Cardiac muscle cell (in vitro differentiated cells and primary cell): ENCODE data around the gene BPIFB2. TPM values are rescaled to one million over a fixed set of nuclear protein-coding genes. Genes with fewer than 3 reads are reported as not detected.

Experiments used
- DNase-seq, 2 donors: peaks; one replicate each; pipeline versions ENCODE4 v3.0.0 to v3.0.0-alpha.2; 2010 to 2017; ENCODE audit warnings: low read depth in 1 of 2, low spot score in 1 of 2
- H3K27ac ChIP-seq: fragments of 200-600 bp; sonication (generic); 2 replicates; pipeline ENCODE4 v1.5.1; 2016
- H3K27me3 ChIP-seq: fragments of 200-600 bp; sonication (generic); 2 replicates; pipeline ENCODE4 v1.6.0; 2016; ENCODE audit warnings: control low read depth
- H3K36me3 ChIP-seq: fragments of 200-600 bp; sonication (generic); 2 replicates; pipeline ENCODE4 v1.5.1; 2016; ENCODE audit warnings: control low read depth
- H3K4me1 ChIP-seq: fragments of 200-600 bp; sonication (generic); 2 replicates; pipeline ENCODE4 v1.8.1; 2017; ENCODE audit warnings: low read depth, mild to moderate bottlenecking, mixed run types
- H3K4me3 ChIP-seq: fragments of 200-600 bp; sonication (generic); 2 replicates; pipeline ENCODE4 v1.5.1; 2016; ENCODE audit warnings: mild to moderate bottlenecking
- H3K9me3 ChIP-seq: fragments of 200-600 bp; sonication (generic); 2 replicates; pipeline ENCODE4 v1.5.1; 2017; ENCODE audit warnings: low read depth, mild to moderate bottlenecking, control low read depth
- CTCF ChIP-seq: IDR thresholded peaks from 2 replicates; pipeline ENCODE4 v1.5.1; 2012; ENCODE audit warnings: low read depth, mild to moderate bottlenecking, low read length
- polyA plus RNA-seq: library from polyadenylated mRNA; unstranded; fragments of >200 nt; fragmentation: Nextera tagmentation; extraction: Ambion mirVana; gene quantifications from 2 replicates; pipeline ENCODE4 v1.2.1, GENCODE V29; 2016
- total RNA-seq: library from RNA; depleted of rRNA; stranded (reverse); fragments of >200 nt; gene quantifications from 2 replicates; pipeline ENCODE4 v1.2.3, GENCODE V29; 2016

Gene BPIFB2
- total and polyA plus RNA-seq, 2 experiments from 2014 or later = not detected

DNA sequence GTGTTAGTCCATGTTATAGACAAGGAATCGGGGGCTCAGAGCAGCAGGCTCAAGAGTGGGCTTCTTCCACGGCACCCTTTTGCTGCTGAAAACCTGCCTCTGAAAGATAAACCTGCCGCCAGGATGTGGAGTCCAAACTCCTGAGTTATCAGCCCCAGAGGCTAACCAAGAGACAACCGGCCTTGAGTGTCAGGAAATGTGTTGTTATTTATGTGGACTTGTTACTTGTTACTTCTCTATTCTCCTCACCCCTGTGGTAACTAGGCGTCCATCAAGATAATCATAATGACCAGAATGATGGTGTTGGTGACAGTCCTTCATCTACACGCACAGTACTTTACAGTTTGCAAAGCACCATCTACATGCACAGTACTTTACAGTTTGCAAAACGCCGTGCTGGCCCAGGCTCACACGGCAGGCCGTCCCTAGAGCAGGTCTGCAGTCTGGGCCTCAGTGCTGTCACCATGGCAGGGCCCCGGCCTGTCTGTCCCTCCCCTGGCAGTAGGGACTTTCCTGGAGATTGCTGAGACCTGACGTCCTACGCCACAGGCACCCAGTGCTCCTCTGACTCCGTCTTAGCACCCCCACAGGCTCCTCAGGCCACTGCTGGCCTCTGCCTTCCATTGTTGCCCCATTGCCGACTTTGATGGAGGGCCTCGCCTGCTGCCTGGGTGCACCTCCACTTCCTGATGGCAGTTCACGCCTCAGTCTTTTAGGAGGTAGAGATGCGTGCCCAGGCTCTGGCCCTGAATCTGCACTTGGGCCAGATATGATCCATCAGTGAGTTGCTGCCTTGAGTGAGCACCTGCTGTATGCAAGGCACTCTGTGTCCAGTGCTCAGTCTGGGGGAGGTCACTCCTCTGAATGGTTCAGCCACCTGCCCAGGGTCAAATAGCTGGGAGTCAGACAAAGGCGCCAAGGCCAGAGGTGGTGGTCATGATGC, 62.9 kb downstream of the BPIFB2 start:
- no peak overlapping the region for H3K4me3 ChIP-seq
- no peaks in the 10 kb centered on the region for H3K4me1 ChIP-seq
- no peak for DNase-seq
- no peak overlapping the region for H3K27ac ChIP-seq
- no peaks in the 10 kb centered on the region for H3K36me3 ChIP-seq
- no peak for TF ChIP-seq CTCF
- no peaks in the 10 kb centered on the region for H3K9me3 ChIP-seq
- H3K27me3 ChIP-seq = peaks cover 3% of the 10 kb centered on the region

- no peaks in the 10 kb centered on the region for H3K9me3 ChIP-seq
- H3K4me1 ChIP-seq = no peaks in the 10 kb centered on the region
- no peak overlapping the region for H3K4me3 ChIP-seq
- no peak for DNase-seq
- H3K27ac ChIP-seq = no peak overlapping the region
- no peak for TF ChIP-seq CTCF
- H3K36me3 ChIP-seq = no peaks in the 10 kb centered on the region
- H3K27me3 ChIP-seq = peaks cover 3% of the 10 kb centered on the region
Measured at GRCh38 chr20:33071198-33071597, 63.7 kb downstream of the BPIFB2 start.

GRCh38 chr20:33072362-33072761, 64.9 kb downstream of the BPIFB2 start:
- Histone ChIP-seq H3K4me3 (no peak overlapping the region), H3K4me1 (no peaks in the 10 kb centered on the region), H3K36me3 (no peaks in the 10 kb centered on the region), H3K9me3 (no peaks in the 10 kb centered on the region), H3K27me3 (peaks cover 3% of the 10 kb centered on the region), H3K27ac (no peak overlapping the region)
- TF ChIP-seq CTCF = no peak
- no peak for DNase-seq

- Histone ChIP-seq H3K4me1 (no peaks in the 10 kb centered on the region), H3K9me3 (no peaks in the 10 kb centered on the region), H3K4me3 (no peak overlapping the region), H3K36me3 (no peaks in the 10 kb centered on the region), H3K27me3 (peaks cover 3% of the 10 kb centered on the region), H3K27ac (no peak overlapping the region)
- TF ChIP-seq CTCF = no peak
- DNase-seq = no peak
Measured at GRCh38 chr20:33072813-33073212, 65.3 kb downstream of the BPIFB2 start.

Other genes with a start within 250 kb of the BPIFB2 start
- 11.9 and 24.3 TPM in 2 replicates for gene DNMT3B, start 245.3 kb upstream of the BPIFB2 start, total RNA-seq
- gene DNMT3B, start 245.3 kb upstream of the BPIFB2 start, polyA plus RNA-seq = 10.2 and 14.8 TPM in 2 replicates
- gene MAPRE1, start 187.8 kb upstream of the BPIFB2 start, total RNA-seq = 106 and 117 TPM in 2 replicates
- gene MAPRE1, start 187.8 kb upstream of the BPIFB2 start, polyA plus RNA-seq = 103 and 127 TPM in 2 replicates
- not detected in 2 replicates for gene EFCAB8, start 148.8 kb upstream of the BPIFB2 start, total RNA-seq
- 0.54 TPM in 1 of 2 replicates, not detected in the other for gene EFCAB8, start 148.8 kb upstream of the BPIFB2 start, polyA plus RNA-seq
- not detected in 2 replicates for gene SUN5, start 3.3 kb upstream of the BPIFB2 start, total RNA-seq
- gene SUN5, start 3.3 kb upstream of the BPIFB2 start, polyA plus RNA-seq = not detected in 2 replicates
- not detected in 2 replicates for gene BPIFB6, start 23.9 kb downstream of the BPIFB2 start, total RNA-seq
- gene BPIFB6, start 23.9 kb downstream of the BPIFB2 start, polyA plus RNA-seq = not detected in 2 replicates
- not detected in 2 replicates for gene BPIFB3, start 46.2 kb downstream of the BPIFB2 start, total RNA-seq
- not detected in 2 replicates for gene BPIFB3, start 46.2 kb downstream of the BPIFB2 start, polyA plus RNA-seq
- gene BPIFB4, start 71.9 kb downstream of the BPIFB2 start, total RNA-seq = not detected in 2 replicates
- gene BPIFB4, start 71.9 kb downstream of the BPIFB2 start, polyA plus RNA-seq = not detected in 2 replicates
- gene BPIFA2, start 160.5 kb downstream of the BPIFB2 start, total RNA-seq = not detected in 2 replicates
- gene BPIFA2, start 160.5 kb downstream of the BPIFB2 start, polyA plus RNA-seq = not detected in 2 replicates
- not detected in 2 replicates for gene BPIFA3, start 209.6 kb downstream of the BPIFB2 start, total RNA-seq
- not detected in 2 replicates for gene BPIFA3, start 209.6 kb downstream of the BPIFB2 start, polyA plus RNA-seq
- gene BPIFA1, start 228.3 kb downstream of the BPIFB2 start, total RNA-seq = not detected in 2 replicates
- gene BPIFA1, start 228.3 kb downstream of the BPIFB2 start, polyA plus RNA-seq = not detected in 2 replicates